ENCODE measurements around the gene WDR74. TPM values are rescaled to one million over a fixed set of nuclear protein-coding genes. Genes with fewer than 3 reads are reported as not detected.

The WDR74 gene
- total and polyA plus RNA-seq, 9 of the 15 experiments (the other 6 are each of a cell fraction or from before 2014, with no cell fraction given): 32.7 to 210 (median 114) TPM

GRCh38 chr11:62855571-62856332, 16.4 kb upstream of the WDR74 start (continued):
- TF ChIP-seq ZFP91 (CRISPR knock-in tag; IDR thresholded peaks at IDR 0.05): no peak; the same call in 1 of the 2 replicates
- no peak for TF ChIP-seq TFAM (CRISPR knock-in tag; conservative IDR thresholded peaks at IDR 0.05)
- TF ChIP-seq ZNF384 (IDR thresholded peaks at IDR 0.05; ENCODE audit: low read depth, low read length): 0 out of 2 replicates have a peak, but pooled peaks have one; percentile 2
- TF ChIP-seq NBN (IDR thresholded peaks at IDR 0.05; ENCODE audit: low read depth): peak; percentile 79
- TF ChIP-seq, protein P1, sequence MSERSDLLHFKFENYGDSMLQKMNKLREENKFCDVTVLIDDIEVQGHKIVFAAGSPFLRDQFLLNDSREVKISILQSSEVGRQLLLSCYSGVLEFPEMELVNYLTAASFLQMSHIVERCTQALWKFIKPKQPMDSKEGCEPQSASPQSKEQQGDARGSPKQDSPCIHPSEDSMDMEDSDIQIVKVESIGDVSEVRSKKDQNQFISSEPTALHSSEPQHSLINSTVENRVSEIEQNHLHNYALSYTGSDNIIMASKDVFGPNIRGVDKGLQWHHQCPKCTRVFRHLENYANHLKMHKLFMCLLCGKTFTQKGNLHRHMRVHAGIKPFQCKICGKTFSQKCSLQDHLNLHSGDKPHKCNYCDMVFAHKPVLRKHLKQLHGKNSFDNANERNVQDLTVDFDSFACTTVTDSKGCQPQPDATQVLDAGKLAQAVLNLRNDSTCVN (CRISPR knock-in tag; IDR thresholded peaks at IDR 0.05): peak; percentile 95
- TF ChIP-seq PURB (CRISPR knock-in tag; IDR thresholded peaks at IDR 0.05; ENCODE audit: low read depth): no peak
- TF ChIP-seq GATAD2B (IDR thresholded peaks at IDR 0.05; ENCODE audit: borderline replicate concordance): no peak
- 0 out of 2 replicates have a peak, but pooled peaks have one; percentile 44 for TF ChIP-seq ZNF197 (CRISPR knock-in tag; IDR thresholded peaks at IDR 0.05; ENCODE audit: low read depth)
- TF ChIP-seq RHOXF2B (CRISPR knock-in tag; conservative IDR thresholded peaks at IDR 0.05): peak; percentile 85; the same call in 1 of the 2 replicates
- TF ChIP-seq, protein P2, sequence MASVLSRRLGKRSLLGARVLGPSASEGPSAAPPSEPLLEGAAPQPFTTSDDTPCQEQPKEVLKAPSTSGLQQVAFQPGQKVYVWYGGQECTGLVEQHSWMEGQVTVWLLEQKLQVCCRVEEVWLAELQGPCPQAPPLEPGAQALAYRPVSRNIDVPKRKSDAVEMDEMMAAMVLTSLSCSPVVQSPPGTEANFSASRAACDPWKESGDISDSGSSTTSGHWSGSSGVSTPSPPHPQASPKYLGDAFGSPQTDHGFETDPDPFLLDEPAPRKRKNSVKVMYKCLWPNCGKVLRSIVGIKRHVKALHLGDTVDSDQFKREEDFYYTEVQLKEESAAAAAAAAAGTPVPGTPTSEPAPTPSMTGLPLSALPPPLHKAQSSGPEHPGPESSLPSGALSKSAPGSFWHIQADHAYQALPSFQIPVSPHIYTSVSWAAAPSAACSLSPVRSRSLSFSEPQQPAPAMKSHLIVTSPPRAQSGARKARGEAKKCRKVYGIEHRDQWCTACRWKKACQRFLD (CRISPR knock-in tag; IDR thresholded peaks at IDR 0.05): peak; percentile 82
- TF ChIP-seq DDX20 (tag; IDR thresholded peaks at IDR 0.05; ENCODE audit: low read depth): no peak
- no peak; the same call in 1 of the 2 replicates for TF ChIP-seq ESRRB (CRISPR knock-in tag; IDR thresholded peaks at IDR 0.05; ENCODE audit: borderline replicate concordance)
- TF ChIP-seq, protein P3, sequence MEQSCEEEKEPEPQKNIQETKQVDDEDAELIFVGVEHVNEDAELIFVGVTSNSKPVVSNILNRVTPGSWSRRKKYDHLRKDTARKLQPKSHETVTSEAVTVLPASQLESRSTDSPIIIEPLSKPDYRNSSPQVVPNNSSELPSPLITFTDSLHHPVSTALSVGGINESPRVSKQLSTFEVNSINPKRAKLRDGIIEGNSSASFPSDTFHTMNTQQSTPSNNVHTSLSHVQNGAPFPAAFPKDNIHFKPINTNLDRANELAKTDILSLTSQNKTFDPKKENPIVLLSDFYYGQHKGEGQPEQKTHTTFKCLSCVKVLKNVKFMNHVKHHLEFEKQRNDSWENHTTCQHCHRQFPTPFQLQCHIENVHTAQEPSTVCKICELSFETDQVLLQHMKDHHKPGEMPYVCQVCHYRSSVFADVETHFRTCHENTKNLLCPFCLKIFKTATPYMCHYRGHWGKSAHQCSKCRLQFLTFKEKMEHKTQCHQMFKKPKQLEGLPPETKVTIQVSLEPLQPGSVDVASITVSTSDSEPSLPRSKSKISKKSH (CRISPR knock-in tag; IDR thresholded peaks at IDR 0.05): no peak
- peak; percentile 74 for TF ChIP-seq ARID4B (CRISPR knock-in tag; IDR thresholded peaks at IDR 0.05)
- no peak for TF ChIP-seq CHD4 (IDR thresholded peaks at IDR 0.05; ENCODE audit: insufficient read depth, insufficient replicate concordance, low read depth, low read length, poor library complexity, severe bottlenecking)

Measured in K562 (cell line).